ENCODE results near the gene KCNK1.

DNA sequence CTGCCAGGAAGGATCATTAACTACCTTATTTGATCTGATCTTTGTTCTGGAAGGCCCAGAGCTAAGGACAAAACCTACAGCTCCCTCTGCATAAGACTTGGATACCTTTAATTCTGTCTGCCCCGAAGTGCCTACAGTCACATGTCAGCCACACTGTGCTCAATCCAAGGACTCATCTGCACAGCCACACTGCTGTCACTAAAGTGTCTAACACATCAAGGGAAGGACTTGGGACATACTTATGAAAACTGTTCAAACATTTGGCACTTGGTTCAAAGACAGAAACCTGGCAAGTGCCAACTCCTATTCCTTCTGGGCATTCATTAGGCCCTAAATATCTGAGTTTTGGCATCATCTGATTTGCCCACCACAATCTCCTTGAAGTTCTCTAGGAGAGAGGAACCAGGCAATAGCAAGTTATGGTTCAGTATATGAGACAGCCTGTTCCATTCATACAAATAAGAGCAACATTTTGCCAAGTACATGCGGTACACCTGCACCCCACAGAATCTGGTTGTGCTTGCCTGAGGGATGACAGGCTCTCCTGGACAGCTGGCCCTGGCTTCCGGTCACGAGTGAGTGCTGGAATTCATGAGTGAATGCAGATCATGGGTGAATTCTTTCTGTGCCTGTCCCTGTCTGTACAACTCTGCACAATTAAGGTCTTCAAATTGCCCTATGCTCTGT lies 105.9 kb downstream of the KCNK1 start:
- TF ChIP-seq, protein P1, sequence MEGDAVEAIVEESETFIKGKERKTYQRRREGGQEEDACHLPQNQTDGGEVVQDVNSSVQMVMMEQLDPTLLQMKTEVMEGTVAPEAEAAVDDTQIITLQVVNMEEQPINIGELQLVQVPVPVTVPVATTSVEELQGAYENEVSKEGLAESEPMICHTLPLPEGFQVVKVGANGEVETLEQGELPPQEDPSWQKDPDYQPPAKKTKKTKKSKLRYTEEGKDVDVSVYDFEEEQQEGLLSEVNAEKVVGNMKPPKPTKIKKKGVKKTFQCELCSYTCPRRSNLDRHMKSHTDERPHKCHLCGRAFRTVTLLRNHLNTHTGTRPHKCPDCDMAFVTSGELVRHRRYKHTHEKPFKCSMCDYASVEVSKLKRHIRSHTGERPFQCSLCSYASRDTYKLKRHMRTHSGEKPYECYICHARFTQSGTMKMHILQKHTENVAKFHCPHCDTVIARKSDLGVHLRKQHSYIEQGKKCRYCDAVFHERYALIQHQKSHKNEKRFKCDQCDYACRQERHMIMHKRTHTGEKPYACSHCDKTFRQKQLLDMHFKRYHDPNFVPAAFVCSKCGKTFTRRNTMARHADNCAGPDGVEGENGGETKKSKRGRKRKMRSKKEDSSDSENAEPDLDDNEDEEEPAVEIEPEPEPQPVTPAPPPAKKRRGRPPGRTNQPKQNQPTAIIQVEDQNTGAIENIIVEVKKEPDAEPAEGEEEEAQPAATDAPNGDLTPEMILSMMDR (IDR thresholded peaks at IDR 0.05; ENCODE audit: low read depth, low read length): no peak
- no peak for TF ChIP-seq EZH2phosphoT487 (IDR thresholded peaks at IDR 0.05; ENCODE audit: low read depth)

All from OCI-LY3 (cell line).